ENCODE measurements around the gene ARHGAP26.
"Not testable (repeated sequence)": the region's sequence is repeated elsewhere in the genome, so short reads cannot be mapped to it uniquely, and the experiment has no call there.

DNA sequence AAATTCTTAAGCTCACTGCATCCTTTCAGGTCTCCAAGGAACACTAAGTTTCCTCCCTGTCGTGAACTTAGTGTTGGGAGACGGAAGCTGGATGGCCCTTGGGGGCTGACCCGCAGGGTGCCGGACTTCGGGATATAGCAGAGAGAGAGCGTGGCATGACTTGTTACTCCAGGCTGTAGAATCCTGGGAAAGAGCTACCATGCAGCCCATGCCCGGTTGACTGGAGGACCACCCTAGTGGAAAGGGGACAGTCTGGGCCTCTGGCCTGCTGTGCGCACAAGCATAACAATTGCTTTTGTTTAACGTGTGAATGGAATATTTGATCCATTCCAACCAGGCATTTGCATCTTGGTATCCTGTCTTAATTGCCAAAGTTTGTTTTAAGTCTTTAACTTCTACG is 319.9 kb downstream of the ARHGAP26 start:
- not testable (repeated sequence) for TF ChIP-seq YY1 (IDR thresholded peaks at IDR 0.05; ENCODE audit: insufficient read depth, insufficient read length); ZNF274 (IDR thresholded peaks at IDR 0.05; ENCODE audit: low read depth, low read length); SUZ12 (IDR thresholded peaks at IDR 0.05; ENCODE audit: extremely low read depth, insufficient read depth, insufficient read length)

Data from NT2/D1 (cell line).